Endothelial cell (in vitro differentiated cells): ENCODE results near the gene MBNL1. TPM values are rescaled to one million over a fixed set of nuclear protein-coding genes. Genes with fewer than 3 reads are reported as not detected.

ENCODE experiments used
- DNase-seq: peaks from one replicate; pipeline ENCODE4 v3.0.0; 2021; ENCODE audit warnings: low spot score
- H3K27ac Mint-ChIP-seq: one replicate; pipeline ENCODE4 v1.8.0; 2021; ENCODE audit warnings: mixed read lengths, inconsistent platforms; ENCODE audit not compliant: unreplicated experiment
- H3K27me3 Mint-ChIP-seq: one replicate; pipeline ENCODE4 v1.8.0; 2021; ENCODE audit warnings: mild to moderate bottlenecking, moderate library complexity, mixed read lengths, inconsistent platforms; ENCODE audit not compliant: unreplicated experiment
- H3K36me3 Mint-ChIP-seq: one replicate; pipeline ENCODE4 v1.8.0; 2021; ENCODE audit warnings: mild to moderate bottlenecking, low read depth, mixed read lengths, inconsistent platforms; ENCODE audit not compliant: unreplicated experiment
- H3K4me1 Mint-ChIP-seq: one replicate; pipeline ENCODE4 v1.8.0; 2021; ENCODE audit warnings: mild to moderate bottlenecking, mixed read lengths, inconsistent platforms; ENCODE audit not compliant: unreplicated experiment
- H3K4me3 Mint-ChIP-seq: one replicate; pipeline ENCODE4 v1.8.0; 2021; ENCODE audit warnings: mild to moderate bottlenecking, mixed read lengths, inconsistent platforms; ENCODE audit not compliant: unreplicated experiment
- H3K9me3 Mint-ChIP-seq: one replicate; pipeline ENCODE4 v1.8.0; 2021; ENCODE audit warnings: mixed read lengths, inconsistent platforms; ENCODE audit not compliant: unreplicated experiment
- total RNA-seq: library from RNA; stranded (reverse); fragmentation: NEBNext Ultra II Directional; extraction: Animal tissue kit (Norgen Biotek cat#: 25700); gene quantifications from one replicate; pipeline ENCODE4 v1.2.1, GENCODE V29; 2021; ENCODE audit not compliant: unreplicated experiment
- TF ChIP-seq, protein P1 (sequence below): fragments of 200-600 bp; sonication (generic); IDR thresholded peaks from one replicate; pipeline ENCODE4 v1.5.0; 2021; ENCODE audit warnings: antibody characterized with exemption; ENCODE audit not compliant: unreplicated experiment

Gene MBNL1
- total RNA-seq, 1 donor from 2014 or later: 54.1 TPM

DNA sequence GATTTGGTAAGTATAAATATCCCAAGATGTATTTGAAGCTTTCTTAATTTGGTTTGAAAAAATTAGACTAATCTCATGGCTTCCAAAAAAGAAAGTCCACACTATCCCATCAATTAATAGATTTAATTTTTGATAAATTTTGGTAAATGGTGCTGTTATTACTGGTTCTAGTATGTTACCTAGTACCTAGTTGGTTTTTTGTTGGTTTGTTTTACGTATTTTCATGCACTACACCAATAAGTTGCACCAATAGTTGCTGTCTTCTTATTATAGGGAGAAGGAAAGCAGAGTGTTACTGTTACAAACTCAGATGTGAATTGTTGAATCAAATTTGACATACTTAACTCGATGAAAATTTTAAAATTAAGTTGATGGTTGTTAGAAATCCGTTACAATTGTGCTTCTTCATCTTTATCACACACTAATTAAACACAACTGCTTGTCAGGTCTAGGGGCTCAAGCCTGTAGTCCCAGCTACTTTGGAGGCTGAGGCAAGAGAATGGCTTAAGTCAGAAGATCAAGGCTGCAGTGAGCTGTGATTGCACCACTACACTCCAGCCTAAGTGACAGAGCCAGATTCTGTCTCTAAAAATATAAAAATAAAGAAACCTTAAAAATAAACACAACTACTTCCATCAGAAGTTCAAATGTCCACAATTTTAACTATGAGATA is 23.1 kb upstream of the MBNL1 start:
- Mint-ChIP-seq H3K27me3 (no peaks in the 10 kb centered on the region), H3K36me3 (no peaks in the 10 kb centered on the region), H3K4me3 (no peak overlapping the region), H3K4me1 (peaks cover 15% of the 10 kb centered on the region), H3K27ac (no peak overlapping the region), H3K9me3 (no peaks in the 10 kb centered on the region)
- TF ChIP-seq, protein P1, sequence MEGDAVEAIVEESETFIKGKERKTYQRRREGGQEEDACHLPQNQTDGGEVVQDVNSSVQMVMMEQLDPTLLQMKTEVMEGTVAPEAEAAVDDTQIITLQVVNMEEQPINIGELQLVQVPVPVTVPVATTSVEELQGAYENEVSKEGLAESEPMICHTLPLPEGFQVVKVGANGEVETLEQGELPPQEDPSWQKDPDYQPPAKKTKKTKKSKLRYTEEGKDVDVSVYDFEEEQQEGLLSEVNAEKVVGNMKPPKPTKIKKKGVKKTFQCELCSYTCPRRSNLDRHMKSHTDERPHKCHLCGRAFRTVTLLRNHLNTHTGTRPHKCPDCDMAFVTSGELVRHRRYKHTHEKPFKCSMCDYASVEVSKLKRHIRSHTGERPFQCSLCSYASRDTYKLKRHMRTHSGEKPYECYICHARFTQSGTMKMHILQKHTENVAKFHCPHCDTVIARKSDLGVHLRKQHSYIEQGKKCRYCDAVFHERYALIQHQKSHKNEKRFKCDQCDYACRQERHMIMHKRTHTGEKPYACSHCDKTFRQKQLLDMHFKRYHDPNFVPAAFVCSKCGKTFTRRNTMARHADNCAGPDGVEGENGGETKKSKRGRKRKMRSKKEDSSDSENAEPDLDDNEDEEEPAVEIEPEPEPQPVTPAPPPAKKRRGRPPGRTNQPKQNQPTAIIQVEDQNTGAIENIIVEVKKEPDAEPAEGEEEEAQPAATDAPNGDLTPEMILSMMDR: no peak
- DNase-seq: no peak

DNA sequence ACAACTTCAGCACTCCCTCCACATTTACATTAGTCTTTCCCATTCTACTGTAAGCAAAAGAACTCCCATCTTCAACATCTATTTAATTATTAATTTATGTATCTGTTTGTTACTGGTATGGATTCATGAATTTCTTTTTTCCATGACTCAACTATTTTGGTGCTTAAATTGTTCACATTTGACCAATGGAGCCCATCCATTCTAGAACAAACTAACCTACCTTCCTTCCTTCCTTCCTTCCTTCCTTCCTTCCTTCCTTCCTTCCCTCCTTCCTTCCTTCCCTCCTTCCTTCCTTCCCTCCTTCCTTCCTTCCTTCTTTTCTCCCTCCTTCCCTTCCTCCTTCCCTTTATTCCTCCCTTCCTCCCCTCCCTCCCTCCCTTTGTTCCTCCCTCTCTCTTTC is 16.8 kb upstream of the MBNL1 start:
- no peak for DNase-seq
- H3K27me3 Mint-ChIP-seq: no peaks in the 10 kb centered on the region
- no peaks in the 10 kb centered on the region for H3K4me1 Mint-ChIP-seq
- H3K4me3 Mint-ChIP-seq: no peak overlapping the region
- H3K9me3 Mint-ChIP-seq: no peaks in the 10 kb centered on the region
- TF ChIP-seq, protein P1: no peak
- no peaks in the 10 kb centered on the region for H3K36me3 Mint-ChIP-seq
- no peak overlapping the region for H3K27ac Mint-ChIP-seq

DNA sequence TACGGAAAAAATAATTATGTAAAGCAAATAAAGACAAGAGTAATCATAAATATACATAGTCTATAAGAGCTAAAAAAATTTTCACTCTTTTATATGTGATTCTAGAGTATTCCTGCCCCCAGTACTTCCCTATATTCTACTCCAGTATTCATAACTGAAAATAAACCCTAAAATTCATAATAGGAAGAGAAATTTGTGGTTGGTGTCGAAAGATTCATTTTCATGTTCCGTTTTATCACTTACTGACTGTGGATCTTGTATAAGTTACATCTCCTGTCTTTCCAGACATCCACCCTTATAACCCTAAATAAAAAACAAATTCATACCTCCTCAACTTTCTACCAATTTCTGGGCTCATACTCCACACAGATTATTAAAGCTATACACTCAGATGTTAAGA is 16.0 kb upstream of the MBNL1 start:
- Mint-ChIP-seq H3K36me3 (no peaks in the 10 kb centered on the region), H3K4me3 (no peak overlapping the region), H3K27ac (no peak overlapping the region), H3K9me3 (no peaks in the 10 kb centered on the region), H3K4me1 (no peaks in the 10 kb centered on the region), H3K27me3 (no peaks in the 10 kb centered on the region)
- DNase-seq: no peak
- TF ChIP-seq, protein P1: no peak

DNA sequence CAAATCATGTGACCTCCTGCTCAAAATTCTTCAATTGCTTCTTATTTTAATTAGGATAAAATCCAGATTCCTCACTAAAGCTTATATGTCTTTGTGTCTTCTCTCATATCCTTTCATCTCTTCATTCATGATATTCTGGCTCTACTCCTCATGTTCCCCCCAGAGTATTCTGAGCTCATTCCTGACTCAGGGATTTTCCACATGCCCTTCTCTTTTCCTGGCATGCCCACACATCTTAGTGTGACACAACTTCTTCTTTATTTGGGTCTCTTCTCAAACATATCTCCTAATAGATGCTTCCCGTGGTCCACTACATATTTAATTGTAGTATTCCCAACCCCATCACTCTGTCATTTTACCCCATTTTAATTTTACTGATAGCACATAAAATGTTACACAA is 15.2 kb upstream of the MBNL1 start:
- Mint-ChIP-seq H3K9me3 (no peaks in the 10 kb centered on the region), H3K36me3 (no peaks in the 10 kb centered on the region), H3K27ac (no peak overlapping the region), H3K27me3 (no peaks in the 10 kb centered on the region), H3K4me1 (no peaks in the 10 kb centered on the region), H3K4me3 (no peak overlapping the region)
- no peak for DNase-seq
- TF ChIP-seq, protein P1: no peak

DNA sequence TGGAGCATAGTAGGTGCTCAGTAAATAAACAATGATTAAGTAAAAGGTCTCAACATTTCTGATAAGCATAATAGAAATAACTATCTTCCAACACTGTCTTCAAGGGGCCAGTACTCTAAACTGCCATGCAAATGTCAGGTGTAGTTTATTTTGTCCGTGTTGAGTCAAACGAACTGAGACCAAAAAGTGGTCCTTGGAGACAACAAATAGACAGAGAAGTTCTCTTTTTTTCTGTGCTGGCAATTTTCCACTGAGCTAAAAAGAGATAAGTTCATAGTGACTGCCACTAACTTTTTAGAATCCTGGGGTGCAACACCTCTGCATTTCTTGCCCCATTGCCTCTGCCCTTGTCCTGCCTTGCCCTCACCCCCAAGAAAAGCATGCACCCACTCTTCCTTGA is 14.7 kb upstream of the MBNL1 start:
- no peak overlapping the region for H3K27ac Mint-ChIP-seq
- no peak overlapping the region for H3K4me3 Mint-ChIP-seq
- H3K9me3 Mint-ChIP-seq: no peaks in the 10 kb centered on the region
- H3K4me1 Mint-ChIP-seq: no peaks in the 10 kb centered on the region
- H3K27me3 Mint-ChIP-seq: no peaks in the 10 kb centered on the region
- no peaks in the 10 kb centered on the region for H3K36me3 Mint-ChIP-seq
- TF ChIP-seq, protein P1: no peak
- no peak for DNase-seq
